OCI-LY7 (cell line): ENCODE measurements around the gene JAM3.

Experiments
- CTCF ChIP-seq: fragments of 200-600 bp; sonication (generic); conservative IDR thresholded peaks from 2 replicates; pipeline ENCODE4 v1.5.1; 2014; ENCODE audit warnings: mild to moderate bottlenecking, antibody characterized with exemption, low read length, moderate library complexity, mixed read lengths
- EZH2phosphoT487 ChIP-seq: fragments of 200-600 bp; sonication (generic); IDR thresholded peaks from 2 replicates; pipeline ENCODE4 v1.6.1; 2018; ENCODE audit warnings: low read depth, borderline replicate concordance, mild to moderate bottlenecking, mixed run types, antibody characterized with exemption, low read length, moderate library complexity, mixed read lengths

DNA sequence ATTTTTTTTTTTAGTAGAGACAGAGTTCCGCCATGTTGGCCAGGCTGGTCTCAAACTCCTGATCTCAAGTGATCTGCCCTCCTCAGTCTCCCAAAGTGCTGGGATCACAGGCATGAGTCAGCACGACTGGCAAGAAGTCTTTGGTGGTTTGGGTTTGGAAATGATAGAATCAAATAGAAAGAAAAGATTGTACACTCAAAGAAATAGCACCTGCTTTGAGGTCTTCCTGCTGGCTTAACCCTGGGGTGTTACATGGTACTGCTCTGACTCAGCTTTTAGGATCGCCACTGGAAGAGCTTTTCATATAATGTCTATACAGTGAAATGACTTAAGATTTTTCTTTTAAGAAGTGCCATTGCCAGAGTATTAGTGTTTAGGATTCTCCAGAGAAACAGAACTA, 50.2 kb downstream of the JAM3 start:
- TF ChIP-seq CTCF (no peak), EZH2phosphoT487 (no peak)
